GM18951 (cell line): ENCODE results near the gene RWDD2A.

Experiments
- POLR2A ChIP-seq: IDR thresholded peaks from 4 replicates; pipeline ENCODE4 v1.6.1; 2011; ENCODE audit warnings: mild to moderate bottlenecking; ENCODE audit not compliant: insufficient read length, insufficient read depth; ENCODE audit errors: extremely low read depth
- in situ Hi-C: fragments of 300-500 bp; cut with MboI; formaldehyde crosslinking; loops from one replicate; pipeline ENCODE4 v1.12.0; 2022; ENCODE audit warnings: low sequenced_read_pairs, mixed read lengths, inconsistent platforms; ENCODE audit not compliant: unreplicated experiment

RWDD2A gene

GRCh38 chr6:83192871-83193746 lies at the start of gene RWDD2A, which contains the start of gene PGM3:
RWDD2A (plus strand) TSS chr6:83193357; CDS start chr6:83194452, 1,095 bp downstream.
PGM3 (minus strand) TSS chr6:83193265; CDS start chr6:83191012, 2,253 bp downstream.
- in situ Hi-C loops = no loop called here
- TF ChIP-seq POLR2A = peak; percentile 90

DNA sequence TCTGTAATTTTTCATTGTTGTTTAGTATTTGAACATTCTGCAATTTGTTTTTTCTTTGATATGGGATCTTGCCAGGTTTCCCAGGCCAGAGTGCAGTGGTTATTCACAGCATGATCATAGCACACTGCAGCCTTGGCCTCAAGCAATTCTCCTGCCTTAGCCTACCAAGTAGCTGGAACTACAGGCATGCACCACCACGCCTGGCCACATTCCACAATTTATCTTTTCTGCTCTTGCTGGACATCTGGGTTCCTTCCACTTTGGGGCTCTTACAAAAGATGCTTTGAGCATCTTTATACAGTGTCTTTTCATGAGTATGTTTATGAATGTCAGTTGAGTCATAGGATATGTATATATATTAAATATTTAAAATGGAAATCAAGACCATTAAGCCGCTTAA lies 42.0 kb upstream of the RWDD2A start:
- no peak for TF ChIP-seq POLR2A
- in situ Hi-C loops = no loop called here

DNA sequence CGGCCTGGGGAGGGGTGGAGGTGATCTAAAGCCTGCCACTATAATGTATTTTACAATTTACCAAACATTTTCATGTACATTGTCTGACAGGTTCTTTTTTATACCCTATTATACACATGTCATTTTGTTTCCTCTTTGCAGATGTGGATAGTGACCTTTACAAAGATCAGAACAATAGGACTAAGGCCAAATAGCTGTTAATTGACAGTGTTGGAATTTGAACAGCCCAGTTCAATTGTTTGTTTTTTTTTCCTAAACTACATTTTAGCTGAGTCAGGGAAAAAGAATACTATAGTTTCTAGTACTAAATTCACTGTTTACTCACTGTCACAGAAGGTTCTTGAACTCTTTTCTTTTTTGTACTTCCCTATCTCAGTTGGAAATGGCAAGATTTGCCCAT lies 40.2 kb upstream of the RWDD2A start:
- TF ChIP-seq POLR2A = no peak
- in situ Hi-C loops = no loop called here

- no peak for TF ChIP-seq POLR2A
- in situ Hi-C loops = no loop called here
These were observed 39.2 kb upstream of the RWDD2A start for GRCh38 chr6:83153883-83154521.

GRCh38 chr6:83155794-83156193 lies 37.4 kb upstream of the RWDD2A start:
- no peak for TF ChIP-seq POLR2A
- in situ Hi-C loops = no loop called here

- no peak for TF ChIP-seq POLR2A
- in situ Hi-C loops = no loop called here
These were observed 33.0 kb upstream of the RWDD2A start for GRCh38 chr6:83160167-83160566.

DNA sequence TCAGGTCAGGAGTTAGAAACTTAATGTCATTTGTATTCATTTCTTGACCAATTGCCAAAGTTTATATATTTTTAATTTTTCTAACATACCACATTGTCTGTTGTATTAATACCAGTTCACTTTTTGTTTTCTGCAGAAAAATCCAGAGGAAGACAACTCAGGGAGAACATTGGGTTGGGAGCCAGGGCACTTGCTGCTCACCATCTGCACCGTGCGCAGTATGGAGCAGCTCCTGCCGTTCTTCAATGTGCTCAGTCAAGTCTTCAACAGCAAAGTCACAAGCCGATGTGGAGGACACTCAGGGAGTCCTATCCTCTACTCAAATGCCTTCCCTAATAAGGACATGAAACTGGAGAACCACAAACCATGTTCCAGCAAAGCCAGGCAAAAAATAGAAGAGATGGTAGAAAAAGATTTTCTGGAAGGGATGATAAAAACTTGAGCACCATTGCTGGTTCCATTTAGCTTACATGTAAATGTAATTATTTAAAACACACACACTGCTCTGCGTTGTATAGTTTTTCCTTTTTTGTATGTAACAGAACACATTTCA lies 25.4 kb upstream of the RWDD2A start:
- no peak for TF ChIP-seq POLR2A
- in situ Hi-C loops = no loop called here

DNA sequence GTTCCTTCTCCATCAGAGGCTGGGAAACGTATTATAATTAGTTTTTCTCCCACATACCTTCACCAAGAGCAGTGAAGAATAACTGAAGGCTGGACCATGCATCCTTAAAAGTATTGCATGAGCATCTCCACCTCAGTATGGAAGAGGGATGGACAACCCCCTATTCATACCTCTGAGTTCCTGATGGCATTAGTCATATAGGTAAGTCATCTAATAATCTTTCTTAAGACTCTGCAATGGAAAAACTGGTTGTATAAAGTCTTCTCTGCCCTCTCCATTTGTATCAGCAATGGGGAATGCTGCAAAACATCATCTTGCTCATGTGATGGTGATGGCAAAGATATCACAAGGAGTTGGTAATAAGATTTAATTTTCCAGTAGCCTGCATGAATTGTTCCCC lies 24.6 kb upstream of the RWDD2A start:
- TF ChIP-seq POLR2A = no peak
- in situ Hi-C loops = no loop called here

DNA sequence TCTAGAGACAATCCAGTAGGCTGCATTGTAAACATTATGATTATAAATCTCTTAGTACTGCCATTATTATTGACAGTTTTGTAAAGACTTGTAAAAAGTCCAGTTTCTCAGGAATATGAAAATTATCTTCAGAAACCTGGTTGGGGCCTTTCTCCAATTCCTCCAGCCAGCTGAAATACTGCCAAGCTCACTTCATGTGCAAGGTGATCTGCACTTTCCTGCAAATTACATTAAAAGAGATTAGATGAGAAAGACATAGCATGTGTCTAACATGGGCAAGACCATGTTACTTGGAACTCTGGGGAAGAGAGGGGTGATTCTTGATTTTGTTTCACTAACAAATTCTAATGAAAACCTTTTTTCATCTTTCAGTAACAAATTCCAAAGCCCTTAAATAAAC lies 24.1 kb upstream of the RWDD2A start:
- no peak for TF ChIP-seq POLR2A
- in situ Hi-C loops = no loop called here

- in situ Hi-C loops = no loop called here
- no peak for TF ChIP-seq POLR2A
These were observed 23.6 kb upstream of the RWDD2A start for GRCh38 chr6:83169511-83169910.

- in situ Hi-C loops = no loop called here
- no peak for TF ChIP-seq POLR2A
These were observed 16.9 kb upstream of the RWDD2A start for GRCh38 chr6:83176246-83176645.

DNA sequence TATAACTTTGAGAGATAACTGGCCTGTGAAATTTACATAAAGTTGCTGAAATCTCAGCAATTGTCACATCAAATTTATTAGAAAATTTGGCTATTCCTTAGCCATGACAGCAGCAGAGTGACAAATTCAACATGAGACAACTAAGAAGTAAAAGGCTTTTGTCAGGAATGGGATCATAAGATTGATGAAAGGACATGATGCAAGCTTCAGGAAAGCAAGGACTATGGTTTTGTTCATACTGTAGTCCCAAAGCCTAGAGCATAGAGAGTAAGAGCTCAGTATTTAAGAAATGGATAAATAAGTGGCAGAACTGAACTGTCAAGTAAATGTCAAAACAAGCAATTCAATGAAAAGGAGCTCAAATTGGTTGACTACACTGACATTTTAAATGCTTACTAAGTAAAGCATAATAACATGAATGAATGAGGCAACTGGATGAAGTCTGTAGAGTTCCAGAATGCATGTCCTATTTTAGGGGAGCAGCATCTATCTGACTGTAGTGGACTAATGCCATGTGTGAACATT lies 12.7 kb upstream of the RWDD2A start:
- in situ Hi-C loops = no loop called here
- TF ChIP-seq POLR2A = no peak

DNA sequence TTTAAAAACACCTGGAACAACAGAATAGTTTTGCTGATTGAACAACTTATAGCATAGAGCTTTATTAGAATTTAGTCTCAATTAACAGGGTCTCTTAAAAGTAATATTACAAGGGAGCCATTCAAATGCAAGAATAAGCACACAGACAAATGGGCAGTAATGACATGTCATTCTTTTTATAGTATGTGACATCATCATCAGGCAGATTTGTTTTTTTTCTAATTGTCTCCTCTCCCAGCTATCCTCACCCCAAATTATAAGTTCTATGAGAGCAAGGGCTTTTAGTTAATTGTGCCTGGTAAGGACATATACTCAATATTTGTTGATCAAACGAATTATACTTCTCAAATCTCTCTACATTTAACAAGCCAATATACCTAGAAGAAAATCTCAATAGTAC lies 11.0 kb upstream of the RWDD2A start:
- in situ Hi-C loops = no loop called here

More for the DNA sequence above, 11.0 kb upstream of the RWDD2A start:
- TF ChIP-seq POLR2A = no peak
